HG02642 (cell line): ENCODE measurements around the gene OXLD1.

ENCODE experiments used
- ATAC-seq: cut with Tn5 transposase; IDR thresholded peaks from one replicate; pipeline ENCODE4 v1.9.1; 2021; ENCODE audit warnings: mild to moderate bottlenecking; ENCODE audit not compliant: unreplicated experiment, poor library complexity

Gene OXLD1

GRCh38 chr17:81666342-81667191 is at the start of gene OXLD1, which contains the start of gene CCDC137:
Gene OXLD1 (minus strand): TSS chr17:81666605. CDS start chr17:81666577, 28 bp downstream.
Gene CCDC137 (plus strand): TSS chr17:81666737. CDS start chr17:81666767, 30 bp downstream.
- peak; percentile 87 for ATAC-seq

GRCh38 chr17:81715107-81715871 is 48.9 kb upstream of the OXLD1 start:
- ATAC-seq: no peak

- no peak for ATAC-seq
Measured at GRCh38 chr17:81714412-81715106, 48.2 kb upstream of the OXLD1 start.

GRCh38 chr17:81713556-81714411 is 47.4 kb upstream of the OXLD1 start:
- no peak for ATAC-seq

GRCh38 chr17:81713004-81713555 is 46.7 kb upstream of the OXLD1 start:
- no peak for ATAC-seq

GRCh38 chr17:81712468-81713003 is 46.1 kb upstream of the OXLD1 start:
- peak; percentile 5 for ATAC-seq

GRCh38 chr17:81711814-81712467 is 45.5 kb upstream of the OXLD1 start, which contains the start of gene SLC25A10:
Gene SLC25A10 (plus strand): TSS chr17:81712284. CDS start chr17:81712427, 143 bp downstream.
- peak; percentile 71 for ATAC-seq

GRCh38 chr17:81710514-81711308 is 44.3 kb upstream of the OXLD1 start:
- no peak for ATAC-seq

- ATAC-seq: no peak
Measured at GRCh38 chr17:81708739-81709185, 42.4 kb upstream of the OXLD1 start.

GRCh38 chr17:81707725-81708646 is 41.6 kb upstream of the OXLD1 start:
- ATAC-seq: no peak

- no peak for ATAC-seq
Measured at GRCh38 chr17:81706757-81707624, 40.6 kb upstream of the OXLD1 start.

- ATAC-seq: no peak
Measured at GRCh38 chr17:81706232-81706611, 39.8 kb upstream of the OXLD1 start.

- ATAC-seq: no peak
Measured at GRCh38 chr17:81705518-81706231, 39.3 kb upstream of the OXLD1 start.

GRCh38 chr17:81703747-81704654 is 37.6 kb upstream of the OXLD1 start:
- no peak for ATAC-seq
